Kidney capillary endothelial cell (primary cell): ENCODE data around the gene HOTAIR.

ENCODE experiments used
- DNase-seq: peaks from one replicate; pipeline ENCODE4 v3.0.0-alpha.2; 2018; ENCODE audit warnings: low spot score

Gene HOTAIR

DNA sequence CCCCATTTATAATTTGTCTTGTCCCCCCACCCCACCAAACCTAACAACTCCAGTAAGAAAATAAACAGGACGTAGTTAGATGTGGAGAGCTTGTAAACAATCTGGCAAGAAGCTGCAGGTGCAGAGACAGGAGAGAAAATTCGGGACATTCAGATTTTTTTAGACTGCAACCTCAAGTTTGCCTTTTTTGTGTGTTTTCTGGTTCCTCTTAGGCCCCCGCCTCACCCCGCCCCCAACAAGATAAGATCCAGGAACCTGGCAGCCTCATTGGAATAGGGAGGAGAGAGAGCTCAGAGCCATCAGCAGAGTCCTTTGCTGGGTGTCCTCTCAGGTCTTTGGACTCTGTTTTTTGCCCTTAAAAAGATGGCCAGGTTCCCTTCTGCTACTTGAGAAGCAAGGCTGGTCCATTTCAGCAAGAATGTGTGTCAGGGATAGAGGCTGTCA lies 13.1 kb upstream of the HOTAIR start:
- DNase-seq: no peak

DNA sequence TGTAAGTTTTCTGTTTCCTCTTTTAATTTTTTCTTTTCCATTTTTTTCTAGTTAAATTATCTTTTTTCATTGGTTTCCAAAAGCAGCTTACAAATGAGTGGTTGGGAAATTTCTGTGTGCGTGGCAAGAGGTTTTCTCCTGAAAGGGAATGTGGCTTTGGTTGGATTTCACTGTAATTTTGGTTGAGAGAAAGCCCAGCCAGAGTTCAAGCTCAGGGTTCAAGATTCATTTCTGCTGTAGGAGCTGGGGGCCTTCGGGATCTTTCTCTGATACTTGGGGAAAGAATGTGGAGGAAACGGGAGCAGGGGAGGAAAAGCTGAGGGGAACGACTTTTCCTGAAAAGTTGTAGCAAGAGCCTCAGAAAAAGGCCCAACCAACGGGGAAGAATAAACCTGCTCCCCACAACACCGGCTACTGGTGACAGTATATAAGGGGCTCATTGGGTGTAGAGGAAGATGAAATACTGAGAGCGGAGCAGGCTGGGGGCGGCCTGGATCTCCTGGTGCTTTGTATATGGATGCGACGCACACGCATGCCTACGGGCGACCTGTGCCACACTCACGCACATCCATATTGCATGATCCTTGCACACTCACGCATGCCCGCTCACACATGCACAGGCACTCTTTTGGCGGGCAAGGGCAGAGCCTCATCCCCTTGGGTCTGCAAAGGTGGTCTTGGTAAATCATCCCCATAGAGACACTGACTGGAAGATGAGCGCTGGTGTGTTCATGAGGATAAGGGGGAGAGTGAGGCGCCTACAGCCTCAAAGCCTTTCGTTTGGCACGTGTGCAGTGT lies 12.1 kb upstream of the HOTAIR start:
- DNase-seq: no peak

DNA sequence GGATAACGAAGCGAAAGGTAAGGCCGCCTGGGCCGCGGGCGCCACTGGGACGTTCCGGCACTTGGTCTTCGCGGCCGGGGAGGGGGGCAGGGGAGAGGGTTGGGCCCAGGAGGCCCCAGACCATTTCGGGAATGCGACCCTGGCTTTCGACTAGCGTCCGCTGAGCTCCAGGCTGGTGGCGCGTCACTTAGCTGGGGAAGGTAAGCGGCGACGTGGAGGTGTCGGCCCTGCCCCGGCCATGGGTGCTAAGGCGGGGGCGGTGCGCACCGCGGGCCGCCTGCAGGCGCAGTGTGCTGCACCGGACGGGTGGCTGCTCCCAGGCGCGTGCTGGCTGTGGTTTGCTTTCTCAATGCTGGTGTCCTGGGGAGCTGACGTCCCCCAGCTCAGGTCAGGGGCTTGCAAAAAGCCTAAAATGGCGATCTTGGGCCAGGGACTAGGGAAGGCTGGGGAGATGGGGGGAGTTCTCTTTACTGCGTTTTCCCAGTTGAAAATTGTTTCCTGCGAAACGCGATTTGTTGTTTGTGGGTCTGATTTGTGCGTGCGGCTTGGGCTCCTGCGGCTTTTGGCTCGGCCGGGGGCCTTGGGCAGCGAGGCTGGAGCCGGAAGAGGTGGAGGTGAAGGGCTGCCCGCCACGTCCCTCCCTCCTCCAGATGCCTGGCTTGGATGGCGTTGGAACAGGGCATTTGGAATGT lies 11.4 kb upstream of the HOTAIR start:
- DNase-seq: no peak

DNA sequence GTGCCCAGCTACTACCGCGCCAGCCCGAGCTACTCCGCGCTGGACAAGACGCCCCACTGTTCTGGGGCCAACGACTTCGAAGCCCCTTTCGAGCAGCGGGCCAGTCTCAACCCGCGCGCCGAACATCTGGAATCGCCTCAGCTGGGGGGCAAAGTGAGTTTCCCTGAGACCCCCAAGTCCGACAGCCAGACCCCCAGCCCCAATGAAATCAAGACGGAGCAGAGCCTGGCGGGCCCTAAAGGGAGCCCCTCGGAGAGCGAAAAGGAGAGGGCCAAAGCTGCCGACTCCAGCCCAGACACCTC lies 10.9 kb upstream of the HOTAIR start:
- DNase-seq: no peak

DNA sequence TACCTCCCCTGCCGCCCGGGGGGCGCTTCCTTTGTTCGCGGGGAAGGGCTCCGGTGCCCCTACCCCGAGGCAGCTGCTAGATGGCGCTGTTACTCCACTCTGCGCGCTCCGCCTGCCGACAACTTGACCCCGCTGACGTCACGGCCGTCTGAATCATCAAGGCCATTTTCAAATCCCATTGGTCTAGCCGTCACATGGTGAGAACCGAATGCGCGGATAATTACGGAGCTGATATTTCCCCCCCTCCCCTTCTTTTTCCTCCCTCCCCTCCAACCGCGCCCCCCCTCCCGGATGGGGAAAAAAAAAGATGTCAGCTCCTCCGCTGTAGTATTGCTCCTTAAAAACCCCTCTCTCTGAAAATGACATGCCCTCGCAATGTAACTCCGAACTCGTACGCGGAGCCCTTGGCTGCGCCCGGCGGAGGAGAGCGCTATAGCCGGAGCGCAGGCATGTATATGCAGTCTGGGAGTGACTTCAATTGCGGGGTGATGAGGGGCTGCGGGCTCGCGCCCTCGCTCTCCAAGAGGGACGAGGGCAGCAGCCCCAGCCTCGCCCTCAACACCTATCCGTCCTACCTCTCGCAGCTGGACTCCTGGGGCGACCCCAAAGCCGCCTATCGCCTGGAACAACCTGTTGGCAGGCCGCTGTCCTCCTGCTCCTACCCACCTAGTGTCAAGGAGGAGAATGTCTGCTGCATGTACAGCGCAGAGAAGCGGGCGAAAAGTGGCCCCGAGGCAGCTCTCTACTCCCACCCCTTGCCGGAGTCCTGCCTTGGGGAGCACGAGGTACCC lies 10.3 kb upstream of the HOTAIR start, which contains the start of gene HOXC10:
Gene HOXC10, plus strand, starts transcription at position 246 of the 791 bp plus-strand sequence. Its CDS starts 114 bp downstream, at position 360.
- DNase-seq: peak; percentile 86

DNA sequence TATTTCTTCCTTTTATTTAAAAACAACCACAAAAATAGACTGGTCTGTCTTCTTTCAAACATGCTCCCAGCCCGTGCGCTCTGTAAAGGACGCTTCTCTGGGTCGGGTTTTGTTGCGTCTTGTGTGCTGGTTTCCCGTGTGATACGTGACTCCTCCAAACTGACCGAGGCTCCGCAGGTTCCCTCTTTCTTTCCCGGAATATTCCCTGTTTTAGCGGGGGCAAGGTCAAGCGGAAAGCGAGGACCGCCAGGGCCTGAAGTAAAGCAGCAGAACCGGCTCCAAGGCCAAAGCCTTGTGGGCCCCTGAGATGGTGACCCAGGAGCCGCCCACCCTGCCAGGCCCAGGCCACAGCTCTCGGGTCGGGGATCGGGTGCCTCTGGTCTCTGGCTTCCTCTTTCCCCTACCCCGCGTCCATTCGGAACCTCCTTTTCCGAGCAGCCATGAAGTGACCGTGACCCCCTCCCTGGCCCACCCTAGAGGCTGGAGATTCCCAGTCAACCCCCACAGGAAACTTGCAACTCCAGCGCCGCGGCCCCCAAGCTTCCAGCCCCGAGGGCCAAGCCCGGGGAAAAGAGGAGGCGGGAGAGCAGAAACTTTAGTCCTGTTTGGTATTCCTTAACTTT lies 9.3 kb upstream of the HOTAIR start:
- DNase-seq: no peak

DNA sequence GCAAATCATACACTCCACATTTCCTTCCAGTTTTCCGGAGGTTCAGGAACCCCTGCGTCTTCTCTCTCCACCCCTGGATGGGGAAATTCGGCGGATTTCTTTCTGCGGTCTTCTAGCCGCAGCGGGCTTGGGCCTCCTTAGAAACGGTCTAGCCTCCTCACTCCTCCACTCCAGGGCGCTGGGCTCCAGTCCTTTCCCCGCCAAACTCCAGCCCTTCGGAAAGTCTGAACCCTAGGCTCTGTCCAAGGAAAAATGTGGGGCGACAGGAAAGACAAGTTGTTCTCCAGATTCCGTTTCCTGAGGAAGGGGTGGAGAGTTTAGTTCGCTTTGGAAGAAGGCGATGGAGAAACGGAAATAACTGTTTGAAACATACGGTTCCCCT lies 8.8 kb upstream of the HOTAIR start:
- no peak for DNase-seq

DNA sequence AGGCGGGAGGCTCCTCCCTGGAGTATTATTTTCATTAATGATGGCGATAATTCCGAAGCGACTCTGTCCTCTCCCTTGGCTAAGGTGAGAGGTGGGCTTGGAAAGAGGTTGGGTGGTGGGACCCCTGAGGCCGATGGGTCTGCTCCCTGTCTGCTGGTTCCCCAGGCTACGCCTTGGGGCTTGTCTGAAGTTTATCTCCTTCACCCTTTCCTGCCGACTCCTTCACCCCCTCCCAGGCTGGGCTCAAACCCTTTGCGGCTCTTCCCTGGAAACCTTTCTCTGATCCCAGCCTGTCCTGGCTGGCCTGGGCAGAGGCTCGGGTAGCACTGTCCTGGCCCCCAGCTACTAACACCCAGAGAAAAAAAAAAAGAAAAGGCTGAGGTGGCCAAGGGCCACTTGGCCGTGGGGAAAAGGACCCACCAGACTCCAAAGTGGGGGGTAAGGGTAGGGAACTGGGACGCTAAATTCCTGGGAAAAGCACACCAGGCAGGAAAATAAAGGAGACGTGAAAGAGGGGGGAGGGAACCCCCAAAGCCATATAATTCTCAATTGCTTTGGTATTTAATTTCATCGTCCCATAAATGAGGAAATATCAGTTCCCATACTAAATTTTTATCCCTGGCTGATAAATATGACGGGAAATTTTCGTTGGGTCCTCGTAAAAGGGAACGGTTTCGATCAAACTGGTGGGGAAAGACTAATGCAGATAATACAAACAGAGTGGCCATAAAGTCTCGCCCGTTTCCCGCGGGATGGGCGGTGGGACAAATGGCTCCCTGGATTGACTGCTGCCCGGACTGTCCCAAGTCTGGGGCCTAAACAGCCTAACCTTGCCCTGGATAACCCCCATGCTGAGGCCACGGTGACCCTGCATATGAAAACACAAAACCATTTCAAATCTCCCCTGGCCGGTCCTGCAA lies 8.2 kb upstream of the HOTAIR start:
- no peak for DNase-seq

DNA sequence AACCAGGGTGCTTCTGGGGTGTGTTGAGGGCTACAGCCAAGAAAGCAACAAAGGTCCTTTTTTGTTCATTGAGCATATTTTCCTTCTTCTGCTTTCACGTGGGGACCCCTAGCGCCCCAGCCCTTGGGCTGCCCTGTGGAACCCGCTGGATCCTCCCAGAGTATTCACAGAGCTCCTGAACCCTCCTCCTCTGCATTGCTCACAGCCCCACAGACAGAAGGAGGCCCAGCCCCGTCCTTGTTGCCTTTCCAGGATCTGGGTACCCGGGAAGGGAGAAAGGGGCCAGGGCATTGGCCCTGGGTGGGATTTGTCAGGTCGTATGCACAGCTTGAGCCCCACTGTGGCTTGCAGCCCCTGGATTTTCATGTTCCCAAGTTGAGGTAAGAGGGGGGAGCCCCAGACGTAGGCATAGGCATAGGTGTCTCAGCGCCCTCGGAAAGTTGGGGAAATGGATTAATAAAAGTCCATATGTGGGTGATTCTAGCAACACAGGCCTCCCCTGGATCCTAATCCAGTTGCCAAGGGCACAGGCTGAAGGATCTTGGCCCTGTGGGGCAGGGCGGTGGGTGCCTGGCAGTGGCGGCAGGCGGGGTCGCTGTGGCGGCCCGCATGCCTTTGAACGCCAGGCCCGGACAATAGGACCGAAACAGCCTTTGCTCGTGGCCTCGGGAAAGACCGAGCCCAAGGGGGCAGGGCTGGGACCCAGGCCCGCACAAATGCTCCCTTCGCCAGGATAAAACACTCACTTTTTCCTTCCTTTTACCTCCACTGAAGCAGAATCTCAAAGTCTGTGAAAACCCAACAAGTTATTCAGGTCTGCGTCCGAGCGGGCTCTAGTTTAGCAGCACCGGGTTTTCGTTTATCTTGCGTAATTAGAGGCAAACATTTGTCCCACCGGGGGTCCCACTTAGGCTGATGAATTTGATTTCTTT lies 7.1 kb upstream of the HOTAIR start:
- DNase-seq: no peak

DNA sequence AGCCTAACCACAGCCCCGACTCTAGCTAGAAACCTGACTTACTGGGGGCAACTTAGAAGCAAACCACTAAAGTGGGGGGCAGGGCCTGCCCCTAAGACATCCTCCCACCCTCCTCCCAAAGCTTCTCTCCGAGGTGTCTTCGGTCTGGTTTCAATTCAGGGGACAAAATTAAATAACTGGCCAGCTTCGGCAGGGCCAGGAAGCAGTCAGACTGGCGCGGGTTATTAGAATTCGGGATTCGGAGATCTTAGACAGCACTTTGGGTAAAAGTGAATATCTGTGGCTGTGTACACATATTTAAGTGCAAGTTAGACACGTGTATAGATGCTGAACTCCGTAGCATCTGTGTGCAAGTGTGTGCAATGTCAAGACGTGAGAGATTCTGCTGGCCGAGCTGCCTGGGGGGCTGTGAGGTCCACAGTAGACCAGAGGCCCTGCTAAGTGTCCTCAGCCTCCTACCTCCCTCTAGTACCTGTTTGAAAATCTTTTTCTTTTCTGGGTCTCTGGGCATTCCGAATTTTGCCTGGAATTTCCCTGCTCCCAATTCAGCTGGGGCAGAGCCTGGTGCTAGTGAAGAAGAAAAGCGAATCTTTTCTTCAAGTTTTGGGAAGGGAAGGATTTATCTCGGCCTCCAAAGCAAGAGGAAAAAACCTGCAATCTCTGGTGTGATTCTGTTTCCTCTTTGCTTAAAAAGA lies 6.2 kb upstream of the HOTAIR start:
- DNase-seq: no peak

DNA sequence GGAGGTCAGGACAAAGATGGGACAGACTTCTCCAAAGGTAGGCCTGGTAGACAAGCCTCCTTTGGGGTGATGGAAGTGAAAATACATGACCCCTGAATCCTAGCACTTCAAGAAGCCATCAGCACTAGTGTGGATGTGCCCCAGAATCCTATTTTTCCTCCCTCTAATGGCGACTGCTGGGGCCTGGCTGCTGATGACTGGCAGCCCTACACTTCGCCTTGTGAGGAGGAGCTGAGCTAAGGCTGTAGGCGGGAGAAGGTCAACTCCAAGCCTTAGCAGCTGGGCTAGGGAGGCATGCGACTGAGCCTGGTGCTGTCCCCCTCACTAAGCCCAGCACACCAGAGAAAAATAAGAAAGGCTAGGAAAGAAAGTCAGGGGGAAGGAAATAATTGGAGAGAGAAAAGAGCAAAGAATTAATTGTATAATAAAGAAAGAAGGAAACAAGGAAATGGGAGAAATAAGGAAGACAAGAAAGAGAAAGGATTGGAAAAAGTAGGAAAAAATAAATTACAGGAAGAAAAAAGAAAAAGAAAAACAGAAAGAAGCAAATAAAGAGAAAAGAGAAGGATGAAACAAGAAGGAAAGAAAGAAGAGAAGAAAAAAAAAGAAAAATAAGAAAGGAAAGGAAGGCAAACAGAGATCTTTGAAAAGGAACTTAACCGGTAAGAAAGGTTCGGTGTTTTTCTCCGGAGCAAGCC lies 5.5 kb upstream of the HOTAIR start:
- no peak for DNase-seq

DNA sequence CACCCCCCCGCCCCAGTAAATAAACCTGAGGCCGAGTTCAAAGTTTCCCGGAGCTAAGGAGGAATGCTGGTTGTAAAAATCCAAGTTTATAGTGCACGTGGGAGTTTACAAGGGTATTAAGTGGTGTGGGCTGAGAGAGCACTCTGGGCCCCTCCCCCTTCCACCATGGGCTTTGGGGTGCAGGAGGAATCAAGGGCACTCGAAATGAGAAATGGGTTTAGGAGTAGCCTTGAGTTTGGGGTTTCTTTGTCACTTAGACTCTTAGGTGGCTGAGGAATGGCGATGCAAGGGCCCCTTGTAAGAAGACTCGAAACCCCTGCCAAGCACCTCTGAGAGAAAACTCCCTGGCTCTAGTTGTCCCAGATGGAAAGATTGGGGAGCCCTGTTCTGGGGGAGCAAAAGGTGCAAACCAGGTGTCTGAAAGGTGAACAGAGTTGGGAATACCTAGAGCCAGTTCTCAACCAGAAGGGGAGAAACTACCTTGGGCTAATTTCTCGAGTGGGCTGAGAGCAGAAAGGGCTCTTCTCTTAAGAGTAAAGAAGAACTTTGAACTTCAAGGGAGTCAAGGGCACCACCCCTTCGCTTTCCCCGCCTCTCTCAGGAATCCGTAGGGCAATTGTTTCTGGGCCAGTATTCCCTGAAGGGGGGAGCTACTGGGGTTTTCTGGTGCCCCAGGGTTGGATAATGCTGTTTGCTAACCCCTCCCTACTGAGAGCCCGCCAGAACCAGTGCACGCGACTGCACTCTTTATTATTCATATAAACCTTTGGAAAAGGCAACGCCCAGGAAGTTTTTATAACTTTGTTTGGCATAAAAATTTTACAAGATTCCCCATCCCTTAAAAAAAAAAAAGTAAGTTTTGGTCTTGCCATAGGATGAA lies 4.0 kb upstream of the HOTAIR start:
- DNase-seq: no peak

DNA sequence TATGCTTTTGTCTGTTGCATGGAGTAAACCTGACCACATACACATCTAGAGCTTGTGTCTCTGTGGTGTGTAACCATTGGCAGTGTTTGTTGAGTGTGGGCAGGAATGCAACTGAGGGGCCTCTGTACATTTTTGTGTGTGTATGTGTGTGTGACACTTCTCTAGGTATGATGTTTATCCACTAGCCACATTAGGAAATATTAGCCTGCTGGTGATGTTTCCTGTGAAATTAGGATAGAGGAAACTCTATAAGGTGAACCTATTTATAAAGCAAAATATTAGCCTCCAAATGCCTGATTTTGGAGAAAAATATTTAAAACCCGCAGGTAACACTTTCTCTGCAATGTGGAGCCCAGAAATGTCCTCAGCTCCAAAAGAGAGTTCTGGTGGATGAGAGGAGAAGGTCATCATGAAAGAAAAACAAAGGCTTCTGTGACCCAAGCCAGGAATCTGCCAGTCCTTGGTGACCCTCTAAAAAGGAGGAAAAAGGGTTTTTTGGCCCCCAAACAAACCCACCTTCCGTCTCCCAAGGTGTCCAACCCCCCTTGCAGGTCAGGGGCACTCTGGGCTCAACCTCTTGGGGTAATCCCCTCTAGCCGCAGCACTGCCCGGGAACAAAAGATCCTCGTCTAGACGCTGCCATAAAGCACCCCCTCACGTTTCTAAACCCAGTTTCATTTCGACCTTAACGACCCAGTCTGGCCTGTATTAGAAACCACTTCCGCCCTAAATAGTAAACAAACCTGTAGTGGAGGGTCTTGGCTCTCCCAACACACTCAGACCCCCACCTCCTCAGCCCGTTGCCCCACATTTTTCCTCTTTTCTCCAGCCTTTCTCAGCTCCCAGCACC lies 3.1 kb upstream of the HOTAIR start:
- DNase-seq: no peak

DNA sequence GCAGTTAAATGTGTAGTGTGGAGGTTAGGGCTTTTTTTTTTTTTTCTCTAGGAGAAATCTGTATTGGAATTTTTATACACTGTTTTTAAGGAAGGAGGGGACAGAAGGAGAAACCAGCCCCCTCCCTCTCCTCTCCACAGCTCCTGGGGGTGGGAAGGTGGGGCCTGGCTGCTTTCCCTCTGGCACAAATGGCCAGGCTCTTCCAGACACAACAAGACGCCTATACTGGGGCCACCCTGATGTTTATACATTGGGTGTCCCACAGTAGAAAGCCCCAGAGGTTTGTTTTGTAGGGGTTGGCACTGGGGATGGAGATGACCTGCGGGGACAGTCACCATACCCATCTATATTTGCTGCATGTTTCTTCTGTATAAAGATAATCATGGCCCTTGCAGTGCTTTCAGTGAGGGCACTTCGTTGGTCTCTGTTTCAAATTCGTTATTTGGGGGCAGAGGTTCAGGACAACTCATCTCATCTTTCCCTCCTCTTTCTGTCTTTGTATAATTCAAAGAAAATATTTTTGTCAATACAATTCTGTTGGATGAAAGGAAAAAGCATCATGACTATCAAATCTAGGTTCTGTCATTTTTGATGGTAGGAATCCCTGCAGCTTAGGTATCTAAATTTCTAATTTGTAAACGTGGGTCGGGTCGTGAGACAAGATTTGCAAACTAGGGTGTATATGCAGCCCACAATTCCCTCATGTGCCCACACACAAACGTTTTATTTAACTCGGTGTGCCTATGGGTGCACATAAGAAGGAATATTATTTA lies 2.3 kb upstream of the HOTAIR start:
- no peak for DNase-seq

DNA sequence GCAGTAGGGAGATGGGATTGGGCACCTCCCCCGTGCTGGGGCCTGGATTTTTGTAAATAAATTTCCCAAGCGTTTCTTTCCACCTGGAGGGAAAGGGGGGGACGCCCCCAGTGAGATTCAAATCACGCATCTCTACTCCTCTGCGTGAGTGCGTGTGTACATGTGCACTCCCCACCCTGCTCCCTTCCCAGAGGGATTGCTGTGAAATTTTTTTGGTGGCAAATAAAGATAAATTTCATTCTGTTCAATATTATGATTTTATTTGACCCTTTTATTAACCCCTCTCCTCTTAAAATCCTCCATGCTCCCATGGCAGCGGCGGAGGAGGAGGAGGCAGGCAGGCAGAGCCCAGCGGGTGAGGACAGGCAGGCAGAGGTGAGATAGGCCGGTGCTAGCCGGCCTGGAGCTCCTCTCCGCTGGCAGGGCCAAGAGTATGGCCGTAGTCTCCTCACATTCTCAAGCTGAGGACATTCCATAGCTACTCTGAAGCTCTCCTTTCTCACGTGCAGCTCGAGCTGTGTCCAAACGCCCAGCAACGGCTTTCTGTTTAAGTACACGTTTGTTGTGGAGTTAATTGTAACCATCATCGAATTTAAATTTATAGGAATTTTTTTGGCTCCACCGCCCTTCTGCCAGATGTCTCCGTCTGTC lies 1.5 kb upstream of the HOTAIR start:
- no peak for DNase-seq
